Eye (tissue), 1 donor: ENCODE results near the gene ADIPOR2.
A peak's percentile ranks its signal among the peaks of the same experiment; 100 is the strongest.

ENCODE experiments used
- DNase-seq: peaks from one replicate; pipeline ENCODE4 v3.0.0-alpha.2; 2015

The ADIPOR2 gene

GRCh38 chr12:1800401-1801302 lies 109.8 kb downstream of the ADIPOR2 start:
- DNase-seq: peak; percentile 82

GRCh38 chr12:1801303-1801975 lies 110.6 kb downstream of the ADIPOR2 start:
- peak; percentile 39 for DNase-seq

GRCh38 chr12:1803736-1804135 lies 112.9 kb downstream of the ADIPOR2 start:
- no peak for DNase-seq

- DNase-seq: peak; percentile 98
These were observed 113.9 kb downstream of the ADIPOR2 start for GRCh38 chr12:1804545-1805332.

- no peak for DNase-seq
These were observed 114.7 kb downstream of the ADIPOR2 start for GRCh38 chr12:1805441-1806081.

GRCh38 chr12:1806301-1807086 lies 115.6 kb downstream of the ADIPOR2 start:
- DNase-seq: no peak

GRCh38 chr12:1807087-1807860 lies 116.4 kb downstream of the ADIPOR2 start:
- no peak for DNase-seq

GRCh38 chr12:1808036-1808797 lies 117.3 kb downstream of the ADIPOR2 start:
- no peak for DNase-seq

- DNase-seq: no peak
These were observed 118.1 kb downstream of the ADIPOR2 start for GRCh38 chr12:1808798-1809480.

GRCh38 chr12:1809591-1810190 lies 118.8 kb downstream of the ADIPOR2 start:
- DNase-seq: no peak

- DNase-seq: no peak
These were observed 119.5 kb downstream of the ADIPOR2 start for GRCh38 chr12:1810201-1810930.

- DNase-seq: no peak
These were observed 120.0 kb downstream of the ADIPOR2 start for GRCh38 chr12:1810931-1811280.

GRCh38 chr12:1811281-1811947 lies 120.5 kb downstream of the ADIPOR2 start:
- no peak for DNase-seq

- no peak for DNase-seq
These were observed 121.0 kb downstream of the ADIPOR2 start for GRCh38 chr12:1811948-1812291.

- no peak for DNase-seq
These were observed 121.9 kb downstream of the ADIPOR2 start for GRCh38 chr12:1812650-1813302.

GRCh38 chr12:1814266-1814665 lies 123.4 kb downstream of the ADIPOR2 start:
- DNase-seq: no peak

- DNase-seq: no peak
These were observed 124.2 kb downstream of the ADIPOR2 start for GRCh38 chr12:1815108-1815507.
